Epithelial cell of prostate (primary cell): ENCODE data around the gene ZNF280C.
"Not testable (repeated sequence)": the region's sequence is repeated elsewhere in the genome, so short reads cannot be mapped to it uniquely, and the experiment has no call there.

Experiments used
- DNase-seq: peaks from one replicate; pipeline ENCODE4 v3.0.0-alpha.2; 2011; ENCODE audit warnings: low read depth, low spot score
- H3K27ac ChIP-seq: fragments of 450-650 bp; 2 replicates; pipeline ENCODE4 v1.5.1; 2017; ENCODE audit warnings: mild to moderate bottlenecking

Gene ZNF280C

DNA sequence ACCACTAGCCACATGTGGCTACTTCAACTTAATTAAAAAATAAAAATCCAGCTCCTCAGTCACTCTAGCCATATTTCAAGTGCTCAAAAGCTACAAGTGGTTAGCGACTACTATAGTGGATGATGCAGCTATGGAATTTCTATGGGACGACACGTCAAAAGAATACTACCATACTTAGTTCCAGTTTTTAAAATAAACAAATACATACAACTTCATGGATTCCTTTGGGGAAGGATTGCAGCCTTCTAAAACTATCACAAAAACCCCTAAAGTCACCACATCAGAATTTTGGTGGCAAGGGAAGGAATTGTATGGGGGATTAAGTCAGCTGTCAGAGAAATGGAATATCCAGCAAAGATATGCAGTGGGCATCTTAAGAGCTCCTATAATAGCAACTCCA, 6.5 kb downstream of the ZNF280C start:
- no peak overlapping the region for H3K27ac ChIP-seq
- no peak for DNase-seq

DNA sequence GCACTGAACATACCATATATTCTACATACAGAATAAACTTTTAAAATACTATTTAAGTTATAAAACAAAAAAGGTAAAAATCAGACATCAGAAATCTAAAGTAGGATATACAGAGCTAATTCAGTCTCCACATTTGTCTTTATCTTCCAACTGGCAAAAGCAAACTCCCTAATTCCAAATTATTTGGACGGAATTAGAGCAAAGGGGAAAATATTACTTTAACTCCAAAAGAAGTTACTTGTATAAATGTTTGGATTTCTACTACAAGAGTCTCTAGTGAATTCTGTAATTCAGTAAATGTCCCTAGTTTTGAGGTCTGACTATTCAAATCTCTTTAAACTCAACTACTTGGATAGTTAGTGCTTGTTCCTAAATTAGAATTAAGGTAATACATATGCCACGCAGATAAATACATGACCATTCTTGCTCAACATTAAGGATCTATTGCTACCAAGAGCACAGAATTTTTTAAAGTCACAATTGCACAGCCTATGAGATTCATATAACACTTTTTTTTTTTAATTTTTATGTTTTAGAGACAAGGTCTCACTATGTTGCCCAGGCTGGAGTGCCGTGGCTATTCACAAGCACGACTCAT, 7.3 kb downstream of the ZNF280C start:
- H3K27ac ChIP-seq = no peak overlapping the region

DNA sequence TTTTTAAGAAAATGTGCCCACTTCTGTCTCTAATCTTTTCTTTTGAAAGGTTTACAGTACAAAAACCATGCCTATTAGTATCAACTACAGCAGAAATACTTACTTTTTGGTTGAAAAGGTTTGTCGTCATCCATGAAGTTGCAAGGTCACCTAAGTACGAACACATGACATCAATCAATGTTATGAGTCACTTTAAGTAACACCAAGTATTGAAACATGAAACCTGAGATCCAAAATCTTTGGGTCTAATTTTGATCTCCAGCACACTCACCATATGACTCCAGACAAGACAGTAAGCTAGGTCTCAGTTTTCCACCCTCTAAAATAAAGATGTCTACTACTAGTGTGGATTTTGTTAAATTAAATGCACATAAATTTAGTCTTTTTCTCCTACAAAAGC, 8.4 kb downstream of the ZNF280C start:
- H3K27ac ChIP-seq = no peak overlapping the region
- no peak for DNase-seq

More for the DNA sequence above, 7.3 kb downstream of the ZNF280C start:
- DNase-seq = no peak

GRCh38 chrX:130253916-130254315, 14.8 kb downstream of the ZNF280C start:
- no peak for DNase-seq
- no peak overlapping the region for H3K27ac ChIP-seq

DNA sequence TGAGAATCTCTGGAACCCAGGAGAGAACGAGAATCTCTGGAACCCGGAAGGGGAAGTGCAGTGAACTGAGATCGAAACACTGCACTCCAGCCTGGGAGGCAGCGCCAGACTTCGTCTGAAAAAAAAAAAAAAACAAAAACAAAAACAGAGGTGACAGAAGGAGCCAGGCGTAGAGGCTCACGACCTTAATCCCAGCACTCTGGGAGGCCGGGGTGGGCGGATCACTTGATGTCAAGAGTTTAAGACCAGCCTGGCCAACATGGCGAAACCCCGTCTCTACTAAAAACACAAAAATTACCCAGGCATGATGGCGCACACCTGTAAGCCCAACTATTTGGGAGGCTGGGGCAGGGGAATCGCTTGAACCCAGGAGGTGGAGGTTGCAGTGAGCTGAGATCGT, 17.0 kb downstream of the ZNF280C start:
- H3K27ac ChIP-seq = no peak overlapping the region
- no peak for DNase-seq

GRCh38 chrX:130247996-130248395, 20.7 kb downstream of the ZNF280C start:
- H3K27ac ChIP-seq = no peak overlapping the region
- DNase-seq = no peak

- no peak overlapping the region for H3K27ac ChIP-seq
- DNase-seq = no peak
Observed at GRCh38 chrX:130246084-130246483, 22.6 kb downstream of the ZNF280C start.

- H3K27ac ChIP-seq = no peak overlapping the region
- no peak for DNase-seq
Observed at GRCh38 chrX:130245441-130245840, 23.3 kb downstream of the ZNF280C start.

DNA sequence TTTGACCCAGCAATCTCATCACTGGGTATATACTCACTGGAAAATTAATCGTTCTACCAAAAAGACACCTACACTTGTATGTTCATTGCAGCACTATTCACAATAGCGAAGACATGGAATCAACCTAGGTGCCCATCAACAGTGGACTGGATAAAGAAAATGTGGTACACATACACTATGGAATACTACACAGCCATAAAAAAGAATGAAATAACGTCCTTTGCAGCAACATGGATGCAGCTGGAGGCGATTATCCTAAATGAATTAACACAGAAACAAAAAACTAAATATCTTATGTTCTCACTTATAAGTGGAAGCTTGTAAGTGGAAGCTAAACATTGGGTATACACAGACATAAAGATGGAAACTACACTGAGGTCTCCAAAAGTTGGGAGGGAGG, 37.5 kb downstream of the ZNF280C start:
- not testable (repeated sequence) for DNase-seq, H3K27ac ChIP-seq

DNA sequence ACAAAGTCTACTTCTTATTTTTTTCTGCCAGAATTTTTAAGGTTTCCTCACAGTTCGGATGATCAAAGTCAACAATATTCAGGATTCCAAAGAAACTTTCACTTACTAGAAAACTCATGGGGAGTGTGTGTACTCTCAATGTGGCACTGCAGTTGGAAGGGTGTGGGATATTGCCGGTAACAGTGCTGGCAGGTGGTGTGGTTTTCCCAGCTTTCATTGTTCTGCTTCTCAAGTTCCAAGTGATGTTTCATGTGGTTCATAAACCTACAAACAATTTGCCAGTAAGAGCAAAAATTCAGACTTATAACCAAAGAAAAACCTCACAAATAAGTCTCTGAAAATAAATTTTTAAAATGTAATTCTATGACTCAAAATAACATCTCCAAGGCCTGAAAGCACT, 39.8 kb downstream of the ZNF280C start:
- no peak for DNase-seq
- no peak overlapping the region for H3K27ac ChIP-seq

DNA sequence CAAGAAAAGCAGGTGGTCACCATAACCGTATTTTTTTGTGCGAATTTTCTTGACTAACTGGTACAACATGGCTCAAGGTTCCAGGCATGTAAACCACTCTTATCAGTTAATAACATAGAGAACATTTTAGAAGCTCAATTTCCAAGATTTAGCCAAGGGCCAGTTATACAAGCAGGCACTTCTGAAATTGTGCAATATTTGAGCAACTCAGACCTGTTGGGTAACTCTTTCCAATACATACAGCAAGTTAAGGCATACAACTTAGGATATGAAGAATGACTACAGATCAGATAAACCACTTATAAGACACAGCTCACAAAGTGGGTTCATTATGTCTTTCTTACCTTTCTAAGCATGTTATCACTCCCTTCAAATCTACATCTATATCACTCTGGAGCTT, 43.9 kb downstream of the ZNF280C start:
- no peak overlapping the region for H3K27ac ChIP-seq
- DNase-seq = peak; percentile 1

- DNase-seq = no peak
- H3K27ac ChIP-seq = no peak overlapping the region
Observed at GRCh38 chrX:130216320-130216719, 52.4 kb downstream of the ZNF280C start.

GRCh38 chrX:130213376-130213775, 55.3 kb downstream of the ZNF280C start:
- H3K27ac ChIP-seq = no peak overlapping the region
- no peak for DNase-seq

DNA sequence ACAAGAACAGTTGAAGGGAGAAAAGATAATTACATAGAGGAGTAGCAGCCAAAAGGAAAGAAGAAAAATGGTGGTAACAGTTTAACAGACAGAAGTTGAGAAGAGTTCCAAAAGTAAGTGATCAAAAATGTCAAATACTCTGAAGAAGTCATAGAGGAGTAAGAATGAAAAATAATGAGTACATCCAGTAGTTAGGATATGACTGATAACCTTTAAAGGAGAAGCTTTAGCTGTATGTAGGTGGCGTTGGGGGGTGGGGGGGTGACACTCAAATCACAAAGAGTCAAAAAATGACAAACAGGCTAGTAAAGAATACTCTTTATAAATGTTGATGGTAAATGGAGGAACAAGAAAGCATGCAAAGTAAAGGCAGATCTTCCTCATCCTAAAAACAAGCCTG, 56.3 kb downstream of the ZNF280C start:
- H3K27ac ChIP-seq = no peak overlapping the region
- DNase-seq = no peak

DNA sequence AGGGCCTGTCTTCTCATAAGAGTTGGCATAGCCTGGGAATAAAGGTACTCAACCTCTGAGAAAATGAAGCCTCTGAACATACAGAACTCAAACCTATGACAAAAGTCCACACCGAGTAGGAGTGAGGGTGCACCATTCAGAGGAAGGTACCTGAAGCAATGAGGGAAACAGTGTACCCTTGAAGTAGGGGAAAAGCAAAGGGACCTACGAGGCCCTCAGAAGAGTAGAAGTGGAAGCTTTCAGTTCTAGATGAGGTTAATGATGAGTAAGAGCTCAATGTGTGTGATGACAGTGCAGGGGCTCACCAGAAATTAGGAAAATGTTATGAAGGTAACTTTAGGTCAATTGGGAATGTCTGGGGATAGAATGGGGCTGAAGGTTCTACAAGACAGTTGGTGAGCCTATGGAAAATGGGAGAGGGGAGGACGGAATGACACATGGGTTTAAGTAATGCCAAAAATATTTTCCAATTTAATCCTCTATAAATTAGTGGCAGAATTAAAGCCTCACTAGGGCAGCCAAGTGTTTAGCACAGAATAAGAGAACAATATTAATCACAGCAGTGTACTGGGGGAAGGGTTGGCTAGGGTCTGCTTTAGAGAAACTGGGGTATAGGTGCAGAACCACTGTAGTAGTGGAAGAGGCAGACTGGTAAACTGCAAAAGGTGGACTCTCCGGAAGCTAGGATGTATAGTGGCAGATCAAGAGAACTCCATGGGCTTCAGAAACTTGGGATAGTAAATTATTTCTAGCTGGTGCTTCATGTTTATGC, 57.1 kb downstream of the ZNF280C start:
- H3K27ac ChIP-seq = no peak overlapping the region
- no peak for DNase-seq

DNA sequence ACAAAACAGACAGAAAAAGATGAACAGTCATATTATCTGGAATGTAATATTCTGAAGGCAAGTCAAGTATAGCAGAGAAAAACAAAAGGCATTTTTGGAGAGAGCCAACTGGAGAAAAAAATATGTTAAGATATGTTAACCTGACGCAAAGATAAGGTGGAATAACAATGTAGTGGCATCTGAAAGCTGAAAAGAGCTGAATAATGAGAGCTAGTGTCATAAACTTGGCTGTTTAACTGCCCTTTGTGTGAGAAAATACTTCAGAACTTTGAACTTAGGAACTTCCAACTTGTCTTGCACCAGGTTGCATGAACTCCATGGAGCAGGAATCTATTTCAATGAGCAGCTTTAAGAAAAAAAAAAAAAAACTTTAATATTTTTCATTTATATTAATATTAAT, 64.1 kb downstream of the ZNF280C start:
- DNase-seq = no peak
- H3K27ac ChIP-seq = no peak overlapping the region

DNA sequence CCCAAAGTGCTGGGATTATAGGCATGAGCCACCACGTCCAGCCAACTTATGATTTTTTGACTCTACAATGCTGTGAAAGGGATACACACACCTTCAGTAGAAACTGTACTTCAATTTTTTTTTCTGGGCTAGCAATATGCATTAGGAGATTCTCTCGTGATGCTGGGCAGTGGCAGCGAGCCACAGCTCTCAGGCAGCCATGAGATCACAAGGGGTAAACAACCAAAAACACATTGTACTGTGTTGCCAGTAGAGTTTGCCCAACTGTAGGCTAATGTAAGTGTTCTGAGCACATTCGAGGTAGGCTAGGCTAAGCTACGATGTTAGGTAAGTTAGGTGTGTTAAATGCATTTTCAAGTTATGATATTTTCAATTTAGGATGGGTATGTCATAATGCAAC, 71.2 kb downstream of the ZNF280C start:
- H3K27ac ChIP-seq = no peak overlapping the region
- DNase-seq = no peak

DNA sequence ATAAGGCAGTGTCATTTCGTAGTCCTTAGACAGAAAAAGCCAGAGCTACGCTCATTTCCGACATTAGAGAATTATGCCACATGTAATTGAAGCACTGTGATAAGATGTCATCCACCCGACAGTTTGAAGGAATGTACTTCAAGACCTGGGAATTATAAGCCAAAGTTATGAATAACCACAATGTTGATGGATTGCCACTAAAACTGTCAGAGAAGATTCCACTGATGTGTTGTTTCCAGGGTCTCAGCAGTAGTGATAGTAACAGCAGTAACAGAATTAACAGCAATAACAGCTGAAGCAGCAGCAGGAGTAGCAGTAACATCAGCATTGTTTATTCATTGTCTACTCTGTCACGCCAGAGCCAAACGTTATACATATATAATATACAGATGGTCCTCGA, 72.2 kb downstream of the ZNF280C start:
- no peak for DNase-seq
- H3K27ac ChIP-seq = no peak overlapping the region

GRCh38 chrX:130190801-130191200, 77.9 kb downstream of the ZNF280C start:
- no peak overlapping the region for H3K27ac ChIP-seq
- DNase-seq = no peak

- no peak for DNase-seq
- no peak overlapping the region for H3K27ac ChIP-seq
Observed at GRCh38 chrX:130186651-130187050, 82.0 kb downstream of the ZNF280C start.

DNA sequence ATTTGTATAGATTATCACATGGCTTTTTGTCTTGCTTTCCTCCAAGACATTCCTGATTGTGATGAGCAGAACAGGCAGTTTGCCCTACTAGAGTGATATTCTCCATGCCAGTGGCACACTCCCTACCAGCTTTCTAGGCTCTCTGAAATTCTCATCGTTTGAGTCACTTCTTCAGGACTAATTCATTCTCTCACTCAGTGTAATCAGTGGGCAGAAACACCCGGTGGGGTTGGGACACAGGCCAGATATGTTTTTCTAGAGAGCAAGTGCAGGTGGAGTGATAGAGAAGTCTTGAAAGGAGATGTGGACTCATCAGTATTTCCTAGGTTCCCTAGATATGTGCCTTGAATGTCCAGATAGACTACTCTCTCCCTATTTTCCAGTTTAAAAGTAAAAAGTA, 83.8 kb downstream of the ZNF280C start:
- DNase-seq = no peak
- no peak overlapping the region for H3K27ac ChIP-seq

GRCh38 chrX:130184168-130184567, 84.5 kb downstream of the ZNF280C start:
- no peak overlapping the region for H3K27ac ChIP-seq
- DNase-seq = no peak
